ENCODE measurements around the gene COX17. TPM values are rescaled to one million over a fixed set of nuclear protein-coding genes. Genes with fewer than 3 reads are reported as not detected.

Gene COX17
- total RNA-seq, 1 experiment from 2014 or later: 51.3 TPM

DNA sequence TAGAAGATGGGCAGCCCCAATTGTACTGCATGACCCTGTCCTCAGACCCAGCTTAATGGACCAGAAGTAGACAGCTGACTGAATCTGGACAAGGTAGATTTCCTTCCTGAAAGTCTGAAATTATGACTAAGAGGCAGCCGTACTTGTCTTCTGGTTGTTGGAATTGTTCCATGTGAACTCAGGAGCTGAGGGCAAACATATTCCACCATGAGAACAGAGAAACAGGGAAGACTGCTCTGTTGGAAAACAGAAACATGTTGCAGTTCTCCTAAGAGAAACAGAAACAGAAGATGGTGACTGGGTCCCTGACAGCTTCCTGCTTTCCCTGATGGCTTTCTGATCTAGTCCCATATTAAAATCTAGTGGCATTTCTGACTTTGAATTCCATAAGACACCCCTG lies 41.0 kb downstream of the COX17 start:
- Mint-ChIP-seq H3K27me3 (ENCODE audit: unreplicated experiment) (no peaks in the 10 kb centered on the region), H3K4me3 (ENCODE audit: low read depth, unreplicated experiment) (no peak overlapping the region), H3K36me3 (ENCODE audit: insufficient read depth, unreplicated experiment) (no peaks in the 10 kb centered on the region), H3K4me1 (ENCODE audit: low read depth, unreplicated experiment) (no peaks in the 10 kb centered on the region), H3K9me3 (ENCODE audit: low read depth, unreplicated experiment) (no peaks in the 10 kb centered on the region), H3K27ac (ENCODE audit: unreplicated experiment) (no peak overlapping the region)
- intact Hi-C loops (cut with micrococcal nuclease; ENCODE audit: unreplicated experiment): no loop called here
- CTCF ChIA-PET: interaction anchor here (0.6 kb wide), 1 partner anchor 138 kb away, joined by 3 read pairs; no protein-coding TSS in a partner anchor
- TF ChIP-seq, protein P1, sequence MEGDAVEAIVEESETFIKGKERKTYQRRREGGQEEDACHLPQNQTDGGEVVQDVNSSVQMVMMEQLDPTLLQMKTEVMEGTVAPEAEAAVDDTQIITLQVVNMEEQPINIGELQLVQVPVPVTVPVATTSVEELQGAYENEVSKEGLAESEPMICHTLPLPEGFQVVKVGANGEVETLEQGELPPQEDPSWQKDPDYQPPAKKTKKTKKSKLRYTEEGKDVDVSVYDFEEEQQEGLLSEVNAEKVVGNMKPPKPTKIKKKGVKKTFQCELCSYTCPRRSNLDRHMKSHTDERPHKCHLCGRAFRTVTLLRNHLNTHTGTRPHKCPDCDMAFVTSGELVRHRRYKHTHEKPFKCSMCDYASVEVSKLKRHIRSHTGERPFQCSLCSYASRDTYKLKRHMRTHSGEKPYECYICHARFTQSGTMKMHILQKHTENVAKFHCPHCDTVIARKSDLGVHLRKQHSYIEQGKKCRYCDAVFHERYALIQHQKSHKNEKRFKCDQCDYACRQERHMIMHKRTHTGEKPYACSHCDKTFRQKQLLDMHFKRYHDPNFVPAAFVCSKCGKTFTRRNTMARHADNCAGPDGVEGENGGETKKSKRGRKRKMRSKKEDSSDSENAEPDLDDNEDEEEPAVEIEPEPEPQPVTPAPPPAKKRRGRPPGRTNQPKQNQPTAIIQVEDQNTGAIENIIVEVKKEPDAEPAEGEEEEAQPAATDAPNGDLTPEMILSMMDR (IDR thresholded peaks at IDR 0.05; ENCODE audit: unreplicated experiment): no peak
- no TSS peak for BruUV-seq (replicated peaks)
- DNase-seq: no peak

DNA sequence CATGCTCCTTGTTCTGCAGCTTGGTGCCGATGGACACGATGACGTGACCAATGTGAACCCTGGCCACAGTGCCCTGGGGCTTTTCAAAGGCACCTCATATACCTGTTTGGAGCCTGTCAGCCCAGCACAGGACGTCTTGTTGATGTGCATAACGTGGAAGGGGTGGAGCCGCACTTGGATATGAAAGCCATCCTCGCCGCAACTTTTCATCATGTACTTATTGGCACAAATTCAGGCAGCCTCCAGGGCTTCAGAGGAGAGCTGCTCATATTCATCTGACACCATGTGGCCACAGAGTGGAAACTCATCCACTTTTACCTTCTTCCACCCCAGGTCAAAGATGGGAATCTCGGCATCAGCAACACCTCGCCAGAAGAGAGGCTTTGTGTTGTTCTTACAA lies 41.5 kb downstream of the COX17 start:
- H3K36me3 Mint-ChIP-seq (ENCODE audit: insufficient read depth, unreplicated experiment): no peaks in the 10 kb centered on the region
- H3K4me1 Mint-ChIP-seq (ENCODE audit: low read depth, unreplicated experiment): no peaks in the 10 kb centered on the region
- TF ChIP-seq, protein P1 (IDR thresholded peaks at IDR 0.05; ENCODE audit: unreplicated experiment): no peak
- no peak for DNase-seq
- H3K27ac Mint-ChIP-seq (ENCODE audit: unreplicated experiment): no peak overlapping the region
- no TSS peak for BruUV-seq (replicated peaks)
- no peaks in the 10 kb centered on the region for H3K27me3 Mint-ChIP-seq (ENCODE audit: unreplicated experiment)
- CTCF ChIA-PET: interaction anchor here (0.6 kb wide), 1 partner anchor 137 kb away, joined by 3 read pairs; no protein-coding TSS in a partner anchor
- intact Hi-C loops (cut with micrococcal nuclease; ENCODE audit: unreplicated experiment): no loop called here
- no peak overlapping the region for H3K4me3 Mint-ChIP-seq (ENCODE audit: low read depth, unreplicated experiment)
- H3K9me3 Mint-ChIP-seq (ENCODE audit: low read depth, unreplicated experiment): no peaks in the 10 kb centered on the region

DNA sequence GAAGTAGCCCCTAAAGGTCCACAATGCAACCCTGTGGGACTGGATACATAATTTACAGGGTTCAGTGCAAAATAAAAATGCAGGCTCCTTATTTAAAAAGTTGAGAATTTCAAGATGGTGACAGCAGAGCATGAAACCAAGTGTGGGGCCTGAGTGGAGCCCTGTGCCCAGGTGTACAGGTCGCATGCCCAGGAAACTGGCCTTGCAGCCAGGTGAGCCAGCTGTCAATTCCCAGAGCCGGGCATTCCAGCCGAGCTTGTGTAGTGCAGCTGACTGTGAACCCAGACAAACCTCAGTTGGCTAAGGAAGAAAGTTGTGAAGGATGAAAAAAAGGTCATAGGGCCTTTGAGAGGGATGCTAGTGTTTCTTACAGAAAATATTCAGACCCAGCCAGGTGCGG lies 44.4 kb downstream of the COX17 start:
- Mint-ChIP-seq H3K4me3 (ENCODE audit: low read depth, unreplicated experiment) (no peak overlapping the region), H3K9me3 (ENCODE audit: low read depth, unreplicated experiment) (no peaks in the 10 kb centered on the region), H3K27me3 (ENCODE audit: unreplicated experiment) (no peaks in the 10 kb centered on the region), H3K36me3 (ENCODE audit: insufficient read depth, unreplicated experiment) (no peaks in the 10 kb centered on the region), H3K4me1 (ENCODE audit: low read depth, unreplicated experiment) (peaks cover 8% of the 10 kb centered on the region), H3K27ac (ENCODE audit: unreplicated experiment) (no peak overlapping the region)
- no peak for DNase-seq
- TF ChIP-seq, protein P1 (IDR thresholded peaks at IDR 0.05; ENCODE audit: unreplicated experiment): no peak
- no TSS peak for BruUV-seq (replicated peaks)
- CTCF ChIA-PET: no interaction called here
- intact Hi-C loops (cut with micrococcal nuclease; ENCODE audit: unreplicated experiment): no loop called here

GRCh38 chr3:119632216-119632615 lies 45.0 kb downstream of the COX17 start:
- Mint-ChIP-seq H3K27ac (ENCODE audit: unreplicated experiment) (no peak overlapping the region), H3K4me1 (ENCODE audit: low read depth, unreplicated experiment) (peaks cover 8% of the 10 kb centered on the region), H3K9me3 (ENCODE audit: low read depth, unreplicated experiment) (no peaks in the 10 kb centered on the region), H3K4me3 (ENCODE audit: low read depth, unreplicated experiment) (no peak overlapping the region), H3K27me3 (ENCODE audit: unreplicated experiment) (no peaks in the 10 kb centered on the region), H3K36me3 (ENCODE audit: insufficient read depth, unreplicated experiment) (no peaks in the 10 kb centered on the region)
- no TSS peak for BruUV-seq (replicated peaks)
- CTCF ChIA-PET: no interaction called here
- TF ChIP-seq, protein P1 (IDR thresholded peaks at IDR 0.05; ENCODE audit: unreplicated experiment): no peak
- intact Hi-C loops (cut with micrococcal nuclease; ENCODE audit: unreplicated experiment): no loop called here
- no peak for DNase-seq

Measured in Calu3 (cell line).